Smooth muscle cell (in vitro differentiated cells): ENCODE results near the gene EN2. TPM values are rescaled to one million over a fixed set of nuclear protein-coding genes. Genes with fewer than 3 reads are reported as not detected.

Experiments used
- DNase-seq: peaks from one replicate; lab custom pipeline; 2025; ENCODE audit not compliant: unreplicated experiment; lab: John Stamatoyannopoulos, UW
- H2AFZ ChIP-seq: fragments of 200-600 bp; sonication (generic); 2 replicates; pipeline ENCODE4 v1.6.0; 2016; ENCODE audit warnings: antibody characterized with exemption, low read depth, mild to moderate bottlenecking
- H3F3A ChIP-seq: fragments of 200-600 bp; sonication (generic); 2 replicates; pipeline ENCODE4 v1.6.0; 2017; ENCODE audit warnings: antibody characterized with exemption, low read depth
- H3K27ac ChIP-seq: fragments of 200-600 bp; sonication (generic); 2 replicates; pipeline ENCODE4 v1.5.1; 2016; ENCODE audit warnings: low read depth, mild to moderate bottlenecking
- H3K27me3 ChIP-seq: fragments of 200-600 bp; sonication (generic); 2 replicates; pipeline ENCODE4 v1.6.1; 2016; ENCODE audit warnings: low read depth, mild to moderate bottlenecking
- H3K36me3 ChIP-seq: fragments of 200-600 bp; sonication (generic); 2 replicates; pipeline ENCODE4 v1.5.1; 2016; ENCODE audit warnings: low read depth
- H3K4me1 ChIP-seq: fragments of 200-600 bp; sonication (generic); 2 replicates; pipeline ENCODE4 v1.5.1; 2016; ENCODE audit warnings: low read depth
- H3K4me2 ChIP-seq: fragments of 200-600 bp; sonication (generic); 2 replicates; pipeline ENCODE4 v1.6.0; 2016; ENCODE audit warnings: mild to moderate bottlenecking
- H3K4me3 ChIP-seq: fragments of 200-600 bp; sonication (generic); 2 replicates; pipeline ENCODE4 v1.5.1; 2016; ENCODE audit warnings: mild to moderate bottlenecking
- H3K79me2 ChIP-seq: fragments of 200-600 bp; sonication (generic); 2 replicates; pipeline ENCODE4 v1.6.0; 2016; ENCODE audit warnings: low read depth, mild to moderate bottlenecking
- H3K9ac ChIP-seq: fragments of 200-600 bp; sonication (generic); 2 replicates; pipeline ENCODE4 v1.6.0; 2016; ENCODE audit warnings: low read depth
- H3K9me3 ChIP-seq: fragments of 200-600 bp; sonication (generic); replicated peaks from 2 replicates; pipeline ENCODE4 v1.5.1; 2016; ENCODE audit warnings: low read depth
- H4K20me1 ChIP-seq: fragments of 200-600 bp; sonication (generic); 2 replicates; pipeline ENCODE4 v1.6.0; 2016; ENCODE audit warnings: low read depth
- WGBS: methylation state at CpG from one replicate; pipeline ENCODE4 v1.1.7; 2016; ENCODE audit warnings: low lambda C conversion rate; 5-methylcytosine and 5-hydroxymethylcytosine counted together
- polyA plus RNA-seq: library from polyadenylated mRNA; unstranded; fragments of >200 nt; fragmentation: Nextera tagmentation; extraction: Ambion mirVana; gene quantifications from 2 replicates; pipeline ENCODE4 v1.2.1, GENCODE V29; 2016
- total RNA-seq: library from RNA; depleted of rRNA; stranded (reverse); fragments of >200 nt; gene quantifications from 2 replicates; pipeline ENCODE4 v1.2.3, GENCODE V29; 2014
- TF ChIP-seq, protein P1 (sequence below): fragments of 200-600 bp; sonication (generic); IDR thresholded peaks from 2 replicates; pipeline ENCODE4 v1.5.1; 2017; ENCODE audit warnings: borderline replicate concordance, mild to moderate bottlenecking, antibody characterized with exemption; ENCODE audit not compliant: insufficient read depth, poor library complexity, severe bottlenecking

The EN2 gene
- total and polyA plus RNA-seq, 2 experiments from 2014 or later: not detected

DNA sequence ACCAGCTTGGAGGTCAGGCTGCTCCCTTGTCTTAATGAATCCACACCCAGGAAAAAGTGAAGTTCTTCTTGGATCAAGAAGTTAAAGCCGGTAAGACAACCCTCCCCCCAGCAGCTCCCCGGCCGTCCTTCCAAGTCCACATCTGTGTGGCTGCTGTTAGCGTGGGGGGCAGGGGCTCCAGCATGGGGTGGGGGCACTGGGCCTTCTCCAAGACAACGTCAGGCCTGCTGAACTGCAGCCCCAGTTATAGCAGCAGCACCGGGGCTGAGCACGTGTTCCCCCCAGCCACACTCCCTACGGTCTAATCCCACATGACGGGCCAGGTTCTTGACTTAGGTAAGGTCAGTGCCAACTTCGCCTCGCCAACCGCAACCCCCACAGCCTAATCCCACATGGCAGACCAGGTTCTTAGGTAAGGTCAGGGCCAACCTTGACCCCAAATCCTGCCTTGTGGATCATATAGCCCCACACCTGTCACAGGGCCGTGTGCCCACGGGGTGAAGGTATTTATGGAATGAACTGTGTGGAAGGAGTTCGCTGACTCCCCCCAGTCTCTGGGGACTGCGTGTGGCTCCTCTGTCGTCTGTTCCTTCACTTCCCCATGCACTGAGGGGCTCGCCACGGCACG lies 30.4 kb upstream of the EN2 start:
- H3K4me1 ChIP-seq: no peaks in the 10 kb centered on the region
- no peaks in the 10 kb centered on the region for H3K79me2 ChIP-seq
- H3K36me3 ChIP-seq: no peaks in the 10 kb centered on the region
- H4K20me1 ChIP-seq: no peaks in the 10 kb centered on the region
- no peak for DNase-seq
- no peaks in the 10 kb centered on the region for H3K9me3 ChIP-seq
- WGBS: 91% methylated on average over 20 of the region's 20 CpGs
- H2AFZ ChIP-seq: no peak overlapping the region
- TF ChIP-seq, protein P1, sequence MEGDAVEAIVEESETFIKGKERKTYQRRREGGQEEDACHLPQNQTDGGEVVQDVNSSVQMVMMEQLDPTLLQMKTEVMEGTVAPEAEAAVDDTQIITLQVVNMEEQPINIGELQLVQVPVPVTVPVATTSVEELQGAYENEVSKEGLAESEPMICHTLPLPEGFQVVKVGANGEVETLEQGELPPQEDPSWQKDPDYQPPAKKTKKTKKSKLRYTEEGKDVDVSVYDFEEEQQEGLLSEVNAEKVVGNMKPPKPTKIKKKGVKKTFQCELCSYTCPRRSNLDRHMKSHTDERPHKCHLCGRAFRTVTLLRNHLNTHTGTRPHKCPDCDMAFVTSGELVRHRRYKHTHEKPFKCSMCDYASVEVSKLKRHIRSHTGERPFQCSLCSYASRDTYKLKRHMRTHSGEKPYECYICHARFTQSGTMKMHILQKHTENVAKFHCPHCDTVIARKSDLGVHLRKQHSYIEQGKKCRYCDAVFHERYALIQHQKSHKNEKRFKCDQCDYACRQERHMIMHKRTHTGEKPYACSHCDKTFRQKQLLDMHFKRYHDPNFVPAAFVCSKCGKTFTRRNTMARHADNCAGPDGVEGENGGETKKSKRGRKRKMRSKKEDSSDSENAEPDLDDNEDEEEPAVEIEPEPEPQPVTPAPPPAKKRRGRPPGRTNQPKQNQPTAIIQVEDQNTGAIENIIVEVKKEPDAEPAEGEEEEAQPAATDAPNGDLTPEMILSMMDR: no peak
- H3K4me2 ChIP-seq: no peak overlapping the region
- no peak overlapping the region for H3K27ac ChIP-seq
- no peaks in the 10 kb centered on the region for H3F3A ChIP-seq
- peaks cover 73% of the 10 kb centered on the region for H3K27me3 ChIP-seq
- no peak overlapping the region for H3K9ac ChIP-seq
- H3K4me3 ChIP-seq: no peak overlapping the region

DNA sequence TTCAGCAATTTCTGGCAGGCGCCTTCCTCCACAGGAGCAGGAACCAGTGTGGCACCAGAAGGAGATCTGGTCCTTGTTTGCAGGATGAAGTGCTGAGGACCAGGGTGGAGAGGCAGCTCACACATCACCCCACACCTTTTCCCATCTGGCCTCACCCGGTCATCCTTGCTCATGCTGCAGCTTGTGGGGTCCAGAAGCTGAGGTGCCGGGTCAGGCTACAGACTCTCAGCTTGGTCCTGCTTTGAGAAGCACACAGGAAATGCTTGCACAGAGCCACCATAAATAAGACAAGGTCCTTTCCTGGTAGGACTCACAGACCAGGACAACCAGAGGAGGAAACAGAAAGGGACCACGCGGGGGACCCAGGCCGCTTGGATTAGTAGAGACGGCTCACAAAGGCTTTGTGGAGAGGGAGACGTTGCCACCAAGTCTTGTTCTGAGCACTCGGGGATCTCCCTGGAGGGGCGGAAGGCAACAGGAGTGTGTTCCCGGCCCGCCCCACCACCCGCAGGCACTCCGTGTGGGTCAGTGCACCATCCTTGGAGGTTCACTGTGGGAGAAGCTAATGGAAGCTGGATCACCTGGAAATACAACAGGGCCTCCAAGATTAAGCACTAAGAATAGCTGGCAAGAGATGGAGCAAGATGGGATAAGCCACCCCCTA lies 29.6 kb upstream of the EN2 start:
- H2AFZ ChIP-seq: no peak overlapping the region
- no peak overlapping the region for H3K4me2 ChIP-seq
- no peaks in the 10 kb centered on the region for H3F3A ChIP-seq
- 91% methylated on average over 14 of the region's 14 CpGs for WGBS
- no peaks in the 10 kb centered on the region for H4K20me1 ChIP-seq
- H3K4me3 ChIP-seq: no peak overlapping the region
- TF ChIP-seq, protein P1: no peak
- no peaks in the 10 kb centered on the region for H3K36me3 ChIP-seq
- DNase-seq: no peak
- no peak overlapping the region for H3K27ac ChIP-seq
- peaks cover 81% of the 10 kb centered on the region for H3K27me3 ChIP-seq
- no peaks in the 10 kb centered on the region for H3K79me2 ChIP-seq
- H3K9ac ChIP-seq: no peak overlapping the region
- H3K9me3 ChIP-seq: no peaks in the 10 kb centered on the region
- no peaks in the 10 kb centered on the region for H3K4me1 ChIP-seq

DNA sequence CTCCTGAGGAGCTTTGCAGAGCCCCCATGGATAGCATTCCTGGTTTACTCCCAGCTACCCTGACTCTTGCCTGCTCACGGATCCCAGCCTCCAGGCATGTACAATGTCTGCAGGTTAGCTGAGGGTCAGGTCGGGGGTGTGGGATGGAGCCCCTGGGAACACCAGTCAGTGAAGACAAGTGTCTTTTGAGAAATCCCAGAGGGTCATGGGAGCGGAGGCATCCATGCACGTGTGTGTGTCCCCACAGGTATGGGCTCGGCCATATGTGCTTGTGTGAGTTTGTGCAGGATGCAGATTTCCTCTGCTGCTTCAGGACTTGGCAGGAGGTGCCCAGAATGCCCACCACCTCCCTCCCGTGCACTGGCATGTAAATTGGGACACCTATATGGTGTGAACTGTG lies 28.3 kb upstream of the EN2 start:
- no peak overlapping the region for H3K27ac ChIP-seq
- H3K4me2 ChIP-seq: no peak overlapping the region
- peaks cover 79% of the 10 kb centered on the region for H3K27me3 ChIP-seq
- H3K36me3 ChIP-seq: no peaks in the 10 kb centered on the region
- DNase-seq: no peak
- 79% methylated on average over 6 of the region's 6 CpGs for WGBS
- no peak overlapping the region for H3K9ac ChIP-seq
- H3F3A ChIP-seq: no peaks in the 10 kb centered on the region
- H3K79me2 ChIP-seq: no peaks in the 10 kb centered on the region
- H3K4me1 ChIP-seq: no peaks in the 10 kb centered on the region
- H2AFZ ChIP-seq: no peak overlapping the region
- H3K9me3 ChIP-seq: no peaks in the 10 kb centered on the region
- H4K20me1 ChIP-seq: no peaks in the 10 kb centered on the region
- TF ChIP-seq, protein P1: no peak
- no peak overlapping the region for H3K4me3 ChIP-seq

DNA sequence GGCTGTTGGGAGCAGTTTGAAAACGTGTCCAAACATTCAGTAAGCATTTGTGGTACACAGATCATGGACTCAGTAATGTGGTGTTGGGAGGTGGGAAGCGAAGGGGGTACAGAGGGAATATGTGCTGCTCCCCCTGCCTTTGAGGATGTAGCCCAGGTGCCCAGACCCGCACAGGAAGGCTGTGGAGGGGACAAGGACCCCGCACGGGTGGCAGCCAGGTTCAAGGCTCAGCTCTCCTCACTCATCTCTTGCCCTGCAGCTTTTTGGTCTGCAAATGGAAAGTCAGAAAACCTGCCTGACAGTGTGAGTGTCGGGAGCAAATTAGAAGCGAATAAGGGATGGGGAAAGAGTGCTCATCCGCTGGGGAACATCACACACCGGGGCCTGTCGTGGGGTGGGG lies 27.3 kb upstream of the EN2 start:
- no peaks in the 10 kb centered on the region for H3K36me3 ChIP-seq
- TF ChIP-seq, protein P1: no peak
- no peak overlapping the region for H3K4me2 ChIP-seq
- H3K4me1 ChIP-seq: no peaks in the 10 kb centered on the region
- H3K79me2 ChIP-seq: no peaks in the 10 kb centered on the region
- peaks cover 77% of the 10 kb centered on the region for H3K27me3 ChIP-seq
- no peak for DNase-seq
- H3K27ac ChIP-seq: no peak overlapping the region
- no peaks in the 10 kb centered on the region for H3K9me3 ChIP-seq
- no peak overlapping the region for H3K9ac ChIP-seq
- H3K4me3 ChIP-seq: no peak overlapping the region
- no peak overlapping the region for H2AFZ ChIP-seq
- no peaks in the 10 kb centered on the region for H4K20me1 ChIP-seq
- H3F3A ChIP-seq: no peaks in the 10 kb centered on the region
- 76% methylated on average over 10 of the region's 10 CpGs for WGBS
